ENCODE results near the gene GNAT2. TPM values are rescaled to one million over a fixed set of nuclear protein-coding genes. Genes with fewer than 3 reads are reported as not detected.

GNAT2 gene
- total RNA-seq, 2 experiments from 2014 or later = not detected

DNA sequence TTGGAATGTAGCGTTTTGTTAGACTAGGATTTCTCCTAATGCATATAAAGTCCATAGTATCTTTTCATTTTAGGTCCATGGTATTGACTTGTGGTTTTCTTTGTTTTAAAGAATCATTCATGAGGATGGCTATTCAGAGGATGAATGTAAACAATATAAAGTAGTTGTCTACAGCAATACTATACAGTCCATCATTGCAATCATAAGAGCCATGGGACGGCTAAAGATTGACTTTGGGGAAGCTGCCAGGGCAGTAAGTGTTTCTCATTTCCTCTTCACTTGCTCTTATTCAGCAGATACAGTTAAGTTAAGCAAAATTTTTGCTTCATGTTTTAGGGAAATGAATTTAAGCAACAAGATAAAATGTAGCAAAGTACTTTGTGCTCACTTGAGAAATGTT, 45.6 kb downstream of the GNAT2 start:
- Mint-ChIP-seq H3K9me3 (no peaks in the 10 kb centered on the region), H3K27me3 (no peaks in the 10 kb centered on the region), H3K27ac (peak overlapping the region; percentile 34), H3K36me3 (ENCODE audit: low read depth) (peaks cover 58% of the 10 kb centered on the region), H3K4me1 (ENCODE audit: low read depth) (peaks cover 18% of the 10 kb centered on the region), H3K4me3 (no peak overlapping the region)
- DNase-seq (peak in 2 of 14 experiments; percentile 19 to 20), ATAC-seq (ENCODE audit: poor library complexity) (no peak)
- no peaks in the 10 kb centered on the region for H3K9me3 ChIP-seq (ENCODE audit: control insufficient read depth in 1 of 2, insufficient read depth in 1 of 2, low read length in 2 of 2)
- CTCF ChIA-PET = no interaction called here
- H3K36me3 ChIP-seq (ENCODE audit: insufficient read depth, low read length) = peaks cover 42% of the 10 kb centered on the region
- no peaks in the 10 kb centered on the region for H3K27me3 ChIP-seq (ENCODE audit: control insufficient read depth in 1 of 2, insufficient read depth in 2 of 2, low read length in 2 of 2)
- intact Hi-C loops (cut with DNase I, micrococcal nuclease) = no loop called here
- no peak overlapping the region for H3K27ac ChIP-seq (ENCODE audit: low read depth in 1 of 2, low read length in 2 of 2)
- no peak overlapping the region for H3K4me3 ChIP-seq (ENCODE audit: low read length)
- H3K4me1 ChIP-seq (ENCODE audit: insufficient read depth, low read length) = peaks cover under 1% of the 10 kb centered on the region
- POLR2A ChIA-PET = no interaction called here
- TF ChIP-seq, protein P1, sequence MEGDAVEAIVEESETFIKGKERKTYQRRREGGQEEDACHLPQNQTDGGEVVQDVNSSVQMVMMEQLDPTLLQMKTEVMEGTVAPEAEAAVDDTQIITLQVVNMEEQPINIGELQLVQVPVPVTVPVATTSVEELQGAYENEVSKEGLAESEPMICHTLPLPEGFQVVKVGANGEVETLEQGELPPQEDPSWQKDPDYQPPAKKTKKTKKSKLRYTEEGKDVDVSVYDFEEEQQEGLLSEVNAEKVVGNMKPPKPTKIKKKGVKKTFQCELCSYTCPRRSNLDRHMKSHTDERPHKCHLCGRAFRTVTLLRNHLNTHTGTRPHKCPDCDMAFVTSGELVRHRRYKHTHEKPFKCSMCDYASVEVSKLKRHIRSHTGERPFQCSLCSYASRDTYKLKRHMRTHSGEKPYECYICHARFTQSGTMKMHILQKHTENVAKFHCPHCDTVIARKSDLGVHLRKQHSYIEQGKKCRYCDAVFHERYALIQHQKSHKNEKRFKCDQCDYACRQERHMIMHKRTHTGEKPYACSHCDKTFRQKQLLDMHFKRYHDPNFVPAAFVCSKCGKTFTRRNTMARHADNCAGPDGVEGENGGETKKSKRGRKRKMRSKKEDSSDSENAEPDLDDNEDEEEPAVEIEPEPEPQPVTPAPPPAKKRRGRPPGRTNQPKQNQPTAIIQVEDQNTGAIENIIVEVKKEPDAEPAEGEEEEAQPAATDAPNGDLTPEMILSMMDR (IDR thresholded peaks at IDR 0.05) = no peak

DNA sequence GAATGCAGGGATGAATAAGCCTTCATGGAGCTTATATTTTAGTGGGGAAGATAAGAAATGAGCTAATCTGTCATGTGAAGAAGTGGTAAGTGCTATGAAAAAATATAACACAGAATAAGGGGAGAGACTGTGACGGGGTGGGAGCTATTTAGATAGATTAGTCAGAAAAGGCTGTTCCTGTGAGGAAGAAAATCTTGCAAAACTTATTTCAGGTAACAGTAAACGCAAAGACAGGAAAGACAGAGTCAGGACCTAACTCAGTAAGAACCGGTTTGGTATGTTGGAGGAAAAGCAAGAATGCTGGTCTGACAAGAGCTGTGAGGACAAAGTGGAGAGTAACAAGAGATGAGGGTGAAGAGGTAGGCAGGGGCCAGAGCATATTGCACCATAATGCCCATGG, 49.0 kb downstream of the GNAT2 start:
- no peak for DNase-seq
- intact Hi-C loops (cut with DNase I, micrococcal nuclease) = no loop called here
- ChIA-PET POLR2A (interaction anchor here (2.1 kb wide), 1 partner anchor 22 kb away, joined by 11 read pairs; the partner anchor contains the start of gene GNAI3), CTCF (interaction anchor here (2.3 kb wide), 1 partner anchor 24 kb away, joined by 7 read pairs; no protein-coding TSS in a partner anchor)
- Histone ChIP-seq H3K9me3 (ENCODE audit: control insufficient read depth in 1 of 2, insufficient read depth in 1 of 2, low read length in 2 of 2) (no peaks in the 10 kb centered on the region), H3K4me3 (ENCODE audit: low read length) (no peak overlapping the region), H3K4me1 (ENCODE audit: insufficient read depth, low read length) (peaks cover 12% of the 10 kb centered on the region), H3K27me3 (ENCODE audit: control insufficient read depth in 1 of 2, insufficient read depth in 2 of 2, low read length in 2 of 2) (no peaks in the 10 kb centered on the region), H3K36me3 (ENCODE audit: insufficient read depth, low read length) (peaks cover 18% of the 10 kb centered on the region), H3K27ac (ENCODE audit: low read depth in 1 of 2, low read length in 2 of 2) (no peak overlapping the region)
- H3K9me3 Mint-ChIP-seq = no peaks in the 10 kb centered on the region
- no peak overlapping the region for H3K4me3 Mint-ChIP-seq
- H3K27ac Mint-ChIP-seq = no peak overlapping the region
- no peak for ATAC-seq (ENCODE audit: poor library complexity)
- TF ChIP-seq, protein P1 (IDR thresholded peaks at IDR 0.05) = no peak
- no peaks in the 10 kb centered on the region for H3K27me3 Mint-ChIP-seq
- peaks cover 27% of the 10 kb centered on the region for H3K4me1 Mint-ChIP-seq (ENCODE audit: low read depth)
- H3K36me3 Mint-ChIP-seq (ENCODE audit: low read depth) = peaks cover 26% of the 10 kb centered on the region

DNA sequence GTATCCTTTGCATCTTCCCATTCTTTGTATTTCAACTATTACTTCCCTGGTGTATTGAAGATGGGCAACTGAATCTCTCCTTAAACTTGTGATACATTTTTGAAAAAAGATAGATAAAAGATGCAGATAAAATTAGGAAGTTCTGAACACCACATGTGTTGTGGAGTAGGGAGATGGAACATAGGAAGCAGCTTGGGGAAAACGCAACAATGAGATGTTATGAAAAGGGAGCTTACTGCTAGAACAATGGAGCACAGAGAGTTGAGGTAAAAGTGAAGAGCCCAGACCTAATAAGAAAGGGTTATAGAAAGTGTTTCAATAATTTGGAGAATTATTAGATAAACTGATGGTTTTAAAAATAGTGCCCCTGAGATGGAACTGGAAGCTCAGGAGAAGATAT, 50.1 kb downstream of the GNAT2 start:
- ChIA-PET POLR2A (interaction anchor here (0.7 to 2.1 kb wide), 3 partner anchors 10 to 58 kb away, joined by 3 to 11 read pairs (median 5); partner anchors contain the start of gene GNAI3), CTCF (interaction anchor here (1.2 to 2.3 kb wide), 3 partner anchors 20 to 71 kb away, joined by 4 to 7 read pairs (median 4); partner anchors contain the start of gene GNAI3)
- Mint-ChIP-seq H3K27me3 (no peaks in the 10 kb centered on the region), H3K27ac (no peak overlapping the region), H3K4me1 (ENCODE audit: low read depth) (peaks cover 34% of the 10 kb centered on the region), H3K36me3 (ENCODE audit: low read depth) (peaks cover 16% of the 10 kb centered on the region), H3K4me3 (no peak overlapping the region), H3K9me3 (no peaks in the 10 kb centered on the region)
- TF ChIP-seq, protein P1 (IDR thresholded peaks at IDR 0.05) = no peak
- Histone ChIP-seq H3K4me3 (ENCODE audit: low read length) (no peak overlapping the region), H3K9me3 (ENCODE audit: control insufficient read depth in 1 of 2, insufficient read depth in 1 of 2, low read length in 2 of 2) (no peaks in the 10 kb centered on the region), H3K36me3 (ENCODE audit: insufficient read depth, low read length) (peaks cover 10% of the 10 kb centered on the region), H3K27ac (ENCODE audit: low read depth in 1 of 2, low read length in 2 of 2) (no peak overlapping the region), H3K27me3 (ENCODE audit: control insufficient read depth in 1 of 2, insufficient read depth in 2 of 2, low read length in 2 of 2) (no peaks in the 10 kb centered on the region), H3K4me1 (ENCODE audit: insufficient read depth, low read length) (peaks cover 16% of the 10 kb centered on the region)
- DNase-seq (no peak), ATAC-seq (ENCODE audit: poor library complexity) (no peak)
- intact Hi-C loops (cut with DNase I, micrococcal nuclease) = no loop called here
